ENCODE results near the gene TMEM42. TPM values are rescaled to one million over a fixed set of nuclear protein-coding genes. Genes with fewer than 3 reads are reported as not detected.

TMEM42 gene
- total and polyA plus RNA-seq, 2 of the 4 experiments (the other 2 are of a cell fraction): 13.1 to 24.7 TPM

- peak overlapping the region; percentile 54; the same call in 1 of the 2 replicates for H3K4ac ChIP-seq (ENCODE audit: low read depth, low read length)
- peak overlapping the region; percentile 82 for H2BK5ac ChIP-seq (ENCODE audit: low read depth, low read length, poor library complexity, severe bottlenecking)
- no CpG with 5 or more reads among the region's 2 CpGs for WGBS, 2 experiments (ENCODE audit: extremely low coverage in 2 of 2, insufficient read length in 1 of 2)
- H3K23ac ChIP-seq (ENCODE audit: low read depth, low read length): no peak overlapping the region; the same call in 1 of the 2 replicates
- H3K9ac ChIP-seq (ENCODE audit: low read depth, low read length): no peak overlapping the region
- BruUV-seq (replicated peaks): no TSS peak
- H4K5ac ChIP-seq (ENCODE audit: low read depth, low read length): peak overlapping the region; percentile 92; the same call in 1 of the 2 replicates
- peak overlapping the region; percentile 49; the same call in 1 of the 2 replicates for H2BK120ac ChIP-seq (ENCODE audit: low read depth, low read length)
- DNase-seq: peak; percentile 85
- H4K20me1 ChIP-seq (ENCODE audit: insufficient read depth, low read length): no peaks in the 10 kb centered on the region
- H2AFZ ChIP-seq (replicated peaks; ENCODE audit: low read length, poor library complexity): peak overlapping the region; percentile 66
- ChIA-PET POLR2A (ENCODE audit: unreplicated experiment) (no interaction called here), CTCF (interaction anchor here (0.8 kb wide), 1 partner anchor 20 kb away, joined by 3 read pairs; no protein-coding TSS in a partner anchor)
- no peak overlapping the region for H3K27ac ChIP-seq (ENCODE audit: insufficient read depth, low read length)
- H3K27me3 ChIP-seq (ENCODE audit: control insufficient read depth, insufficient read depth, low read length): no peaks in the 10 kb centered on the region
- peak overlapping the region; percentile 86 for H3K14ac ChIP-seq (replicated peaks; ENCODE audit: low read depth, low read length)
- H3K9me1 ChIP-seq (ENCODE audit: insufficient read depth, low read length): 0 out of 2 replicates have a peak, but pooled peaks cover 2% of the 10 kb centered on the region
- intact Hi-C loops (cut with micrococcal nuclease) (no loop called here), dilution Hi-C loops (cut with HindIII; ENCODE audit: low sequenced_read_pairs, unreplicated experiment) (no loop called here), in situ Hi-C loops (cut with MboI; ENCODE audit: low sequenced_read_pairs) (no loop called here)
- peak overlapping the region; percentile 59; the same call in 1 of the 2 replicates for H2BK20ac ChIP-seq (ENCODE audit: low read depth, low read length)
- H2AK9ac ChIP-seq (replicated peaks; ENCODE audit: low read depth, low read length, poor library complexity): no peak overlapping the region
- H3K18ac ChIP-seq (ENCODE audit: low read depth, low read length): peak overlapping the region; percentile 93; the same call in 1 of the 2 replicates
- H3K56ac ChIP-seq (ENCODE audit: extremely low read depth, insufficient read depth, low read length): no peak overlapping the region
- no peak overlapping the region for H3K4me3 ChIP-seq (ENCODE audit: insufficient read depth, low read depth, low read length)
- H2AK5ac ChIP-seq (ENCODE audit: low read depth, low read length): no peak overlapping the region
- no peak overlapping the region; the same call in 2 of the 3 replicates for H2BK15ac ChIP-seq (ENCODE audit: low read depth, low read length)
- peak overlapping the region; percentile 44; the same call in 1 of the 2 replicates for H4K91ac ChIP-seq (ENCODE audit: insufficient read depth, low read depth, low read length)
- peak overlapping the region; percentile 10 to 87 for H4K8ac ChIP-seq (ENCODE audit: low read depth in 2 of 2, low read length in 2 of 2)
- H3K4me2 ChIP-seq (ENCODE audit: low read depth, low read length): peak overlapping the region; percentile 41; the same call in 1 of the 2 replicates
- H3K4me1 ChIP-seq (ENCODE audit: control insufficient read depth, insufficient read depth, low read length): peaks cover 2% of the 10 kb centered on the region
- H3K36me3 ChIP-seq (ENCODE audit: control insufficient read depth, insufficient read depth, low read length): 0 out of 2 replicates have a peak, but pooled peaks cover under 1% of the 10 kb centered on the region
- TF ChIP-seq CHD1 (IDR thresholded peaks at IDR 0.05; ENCODE audit: low read depth, low read length) (no peak), CTCF (conservative IDR thresholded peaks at IDR 0.05; ENCODE audit: low read depth, low read length) (no peak), BHLHE40 (IDR thresholded peaks at IDR 0.05; ENCODE audit: low read depth, low read length) (no peak), RAD21 (IDR thresholded peaks at IDR 0.05; ENCODE audit: low read length) (no peak), NFE2L2 (IDR thresholded peaks at IDR 0.05; ENCODE audit: low read depth, low read length) (no peak), FOS (IDR thresholded peaks at IDR 0.05; ENCODE audit: low read depth, low read length) (peak; percentile 27; the same call in 1 of the 2 replicates), POLR2A (IDR thresholded peaks at IDR 0.05; ENCODE audit: low read depth, low read length) (no peak), RCOR1 (IDR thresholded peaks at IDR 0.05; ENCODE audit: insufficient replicate concordance, low read length) (no peak)
- no peaks in the 10 kb centered on the region for H3K9me3 ChIP-seq (ENCODE audit: control insufficient read depth, insufficient read depth, low read length)
- H3K79me1 ChIP-seq (ENCODE audit: low read depth in 1 of 2, low read length in 2 of 2): peaks cover 6 to 7% of the 10 kb centered on the region in 2 experiments; a peak in 2 of 4 replicates
- peak; percentile 94 for ATAC-seq (ENCODE audit: low read depth)
Observed at GRCh38 chr3:44825264-44825925, 36.3 kb upstream of the TMEM42 start.
